GM12891 (cell line): ENCODE results near the gene DLL3.

ENCODE experiments used
- POLR2A ChIP-seq: IDR thresholded peaks from 2 replicates; pipeline ENCODE4 v1.6.1; 2011; ENCODE audit warnings: low read depth, low read length, control low read depth
- POLR2AphosphoS5 ChIP-seq: IDR thresholded peaks from 2 replicates; pipeline ENCODE4 v1.6.1; 2011; ENCODE audit warnings: low read depth, low read length, control low read depth

DNA sequence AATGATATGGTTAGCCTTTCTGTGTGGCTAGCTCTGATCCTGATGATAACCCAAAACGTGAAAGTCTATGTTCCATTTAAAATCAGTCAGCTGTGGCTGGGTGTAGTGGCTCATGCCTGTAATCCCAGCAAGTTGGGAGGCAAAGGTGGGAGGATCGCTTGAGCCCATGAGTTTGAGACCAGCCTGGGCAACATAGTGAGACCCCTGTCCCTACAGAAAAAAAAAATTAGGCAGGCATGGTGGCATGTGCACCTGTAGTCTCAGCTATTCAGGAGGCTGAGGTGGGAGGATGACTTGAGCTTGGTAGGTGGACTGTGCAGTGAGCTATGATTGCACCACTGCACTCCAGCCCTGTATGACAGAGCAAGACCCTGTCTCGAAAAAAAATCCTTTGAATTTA is 35.0 kb downstream of the DLL3 start:
- TF ChIP-seq POLR2AphosphoS5 (no peak), POLR2A (no peak)
